Liver (tissue), 3 donors: ENCODE results near the gene KLHDC8A.

Experiments
- CTCF ChIP-seq: fragments of 150-350 bp; IDR thresholded peaks from 2 replicates; pipeline ENCODE4 v1.5.1; 2017; ENCODE audit warnings: improper control_type of control experiment, low read depth, low read length; ENCODE audit not compliant: missing input control
- EGR1 ChIP-seq, 2 donors: IDR thresholded peaks; 2 replicates each; pipeline ENCODE4 v1.6.1; 2016 to 2018; ENCODE audit warnings: antibody characterized with exemption in 2 of 2, low read depth in 2 of 2
- MAX ChIP-seq: IDR thresholded peaks from 2 replicates; pipeline ENCODE4 v1.6.1; 2016; ENCODE audit warnings: antibody characterized with exemption
- TAF1 ChIP-seq: conservative IDR thresholded peaks from 2 replicates; pipeline ENCODE4 v1.6.1; 2016; ENCODE audit warnings: antibody characterized with exemption, mild to moderate bottlenecking
- donor health status: healthy.
- donor health status: healthy.

- no peak for TF ChIP-seq EGR1 (IDR thresholded peaks at IDR 0.05; ENCODE audit: low read depth in 2 of 2)
- no peak for TF ChIP-seq TAF1
- no peak for TF ChIP-seq MAX
- no peak for TF ChIP-seq CTCF
Observed at GRCh38 chr1:205359771-205360565, 3.2 kb upstream of the KLHDC8A start.
